Measurements from ENCODE around the gene UPK3A. TPM values are rescaled to one million over a fixed set of nuclear protein-coding genes. Genes with fewer than 3 reads are reported as not detected.

The UPK3A gene
- total RNA-seq, 3 donors from 2014 or later, result 0.67 TPM; not detected in 2

DNA sequence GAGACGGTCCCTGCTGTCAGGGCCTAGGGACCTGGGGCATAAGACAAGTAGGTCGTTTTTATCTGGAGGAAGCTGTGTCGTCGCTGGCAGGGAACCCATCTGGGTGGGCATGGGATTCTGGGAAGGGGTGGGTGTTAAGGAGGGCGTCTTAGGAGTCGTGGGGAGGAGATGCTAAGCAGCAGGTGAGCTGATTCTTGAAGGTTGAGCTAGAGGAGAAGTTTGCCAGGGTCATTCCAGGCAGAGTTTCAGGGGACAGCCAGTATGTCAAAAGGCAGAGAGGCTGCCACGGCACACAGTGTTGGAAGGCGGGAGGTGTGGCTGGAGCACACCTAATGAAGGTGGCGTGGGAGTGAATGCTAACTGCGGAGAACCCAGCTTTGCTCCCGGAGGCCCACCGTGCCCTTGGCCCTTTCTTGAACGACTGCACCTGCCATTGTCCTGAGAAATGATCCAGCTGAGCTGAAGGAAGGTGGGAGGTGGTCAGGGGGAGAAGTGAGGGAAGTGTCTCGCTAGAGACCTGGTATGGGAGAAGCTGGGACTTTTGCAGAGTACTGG, 26.3 kb downstream of the UPK3A start:
- H3K4me1 ChIP-seq (ENCODE audit: low read depth), result peaks cover 33% of the 10 kb centered on the region
- DNase-seq (no peak), ATAC-seq (no peak)
- intact Hi-C loops (cut with DNase I, micrococcal nuclease), result no loop called here
- H3K9me3 ChIP-seq, result no peaks in the 10 kb centered on the region
- H3K36me3 ChIP-seq (ENCODE audit: low read depth), result no peaks in the 10 kb centered on the region
- TF ChIP-seq, protein P1, sequence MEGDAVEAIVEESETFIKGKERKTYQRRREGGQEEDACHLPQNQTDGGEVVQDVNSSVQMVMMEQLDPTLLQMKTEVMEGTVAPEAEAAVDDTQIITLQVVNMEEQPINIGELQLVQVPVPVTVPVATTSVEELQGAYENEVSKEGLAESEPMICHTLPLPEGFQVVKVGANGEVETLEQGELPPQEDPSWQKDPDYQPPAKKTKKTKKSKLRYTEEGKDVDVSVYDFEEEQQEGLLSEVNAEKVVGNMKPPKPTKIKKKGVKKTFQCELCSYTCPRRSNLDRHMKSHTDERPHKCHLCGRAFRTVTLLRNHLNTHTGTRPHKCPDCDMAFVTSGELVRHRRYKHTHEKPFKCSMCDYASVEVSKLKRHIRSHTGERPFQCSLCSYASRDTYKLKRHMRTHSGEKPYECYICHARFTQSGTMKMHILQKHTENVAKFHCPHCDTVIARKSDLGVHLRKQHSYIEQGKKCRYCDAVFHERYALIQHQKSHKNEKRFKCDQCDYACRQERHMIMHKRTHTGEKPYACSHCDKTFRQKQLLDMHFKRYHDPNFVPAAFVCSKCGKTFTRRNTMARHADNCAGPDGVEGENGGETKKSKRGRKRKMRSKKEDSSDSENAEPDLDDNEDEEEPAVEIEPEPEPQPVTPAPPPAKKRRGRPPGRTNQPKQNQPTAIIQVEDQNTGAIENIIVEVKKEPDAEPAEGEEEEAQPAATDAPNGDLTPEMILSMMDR (IDR thresholded peaks at IDR 0.05), result no peak
- H3K4me3 ChIP-seq, result peak overlapping the region; percentile 90

DNA sequence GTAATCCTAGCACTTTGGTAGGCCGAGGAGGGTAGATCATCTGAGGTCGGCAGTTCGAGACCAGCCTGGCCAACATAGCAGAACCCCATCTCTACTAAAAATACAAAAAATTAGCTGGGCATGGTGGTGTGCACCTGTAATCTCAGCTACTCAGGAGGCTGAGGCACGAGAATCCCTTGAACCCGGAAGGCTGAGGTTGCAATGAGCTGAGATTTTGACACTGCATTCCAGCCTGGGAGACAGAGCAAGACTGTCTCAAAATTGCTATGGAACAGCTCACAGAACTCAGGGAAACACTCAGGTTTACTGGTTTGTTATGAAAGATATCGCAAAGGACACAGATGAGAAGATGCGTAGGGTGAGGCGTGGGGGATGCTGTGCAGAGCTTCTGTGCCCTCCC, 27.7 kb downstream of the UPK3A start:
- no peak overlapping the region for H3K4me3 ChIP-seq
- H3K36me3 ChIP-seq (ENCODE audit: low read depth), result no peaks in the 10 kb centered on the region
- DNase-seq, result no peak
- TF ChIP-seq, protein P1 (IDR thresholded peaks at IDR 0.05), result no peak
- ATAC-seq, result no peak
- intact Hi-C loops (cut with DNase I, micrococcal nuclease), result no loop called here
- H3K9me3 ChIP-seq, result no peaks in the 10 kb centered on the region
- peaks cover 36% of the 10 kb centered on the region for H3K4me1 ChIP-seq (ENCODE audit: low read depth)

DNA sequence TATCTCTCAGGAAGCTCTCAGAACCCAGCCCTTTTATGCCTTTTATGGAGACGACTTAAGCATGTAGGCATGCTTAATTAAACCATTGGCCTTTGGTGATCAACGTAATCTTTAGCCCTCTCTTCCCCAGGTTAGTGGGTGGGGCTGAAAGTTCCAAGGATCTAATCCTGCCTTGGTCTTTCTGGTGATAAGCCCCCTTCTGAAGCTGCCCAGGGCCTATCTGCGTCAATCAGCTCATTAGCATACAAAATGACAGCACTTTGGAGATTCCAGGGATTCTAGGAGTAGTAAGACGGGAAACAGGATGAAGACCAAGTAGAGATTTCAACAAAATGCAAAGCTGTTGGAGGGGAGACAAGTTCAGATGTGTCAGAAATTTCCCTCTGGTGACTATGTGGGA, 28.1 kb downstream of the UPK3A start:
- TF ChIP-seq, protein P1 (IDR thresholded peaks at IDR 0.05), result no peak
- H3K4me3 ChIP-seq, result no peak overlapping the region
- DNase-seq (no peak), ATAC-seq (no peak)
- no peaks in the 10 kb centered on the region for H3K36me3 ChIP-seq (ENCODE audit: low read depth)
- intact Hi-C loops (cut with DNase I, micrococcal nuclease), result no loop called here
- H3K9me3 ChIP-seq, result no peaks in the 10 kb centered on the region
- H3K4me1 ChIP-seq (ENCODE audit: low read depth), result peaks cover 40% of the 10 kb centered on the region

DNA sequence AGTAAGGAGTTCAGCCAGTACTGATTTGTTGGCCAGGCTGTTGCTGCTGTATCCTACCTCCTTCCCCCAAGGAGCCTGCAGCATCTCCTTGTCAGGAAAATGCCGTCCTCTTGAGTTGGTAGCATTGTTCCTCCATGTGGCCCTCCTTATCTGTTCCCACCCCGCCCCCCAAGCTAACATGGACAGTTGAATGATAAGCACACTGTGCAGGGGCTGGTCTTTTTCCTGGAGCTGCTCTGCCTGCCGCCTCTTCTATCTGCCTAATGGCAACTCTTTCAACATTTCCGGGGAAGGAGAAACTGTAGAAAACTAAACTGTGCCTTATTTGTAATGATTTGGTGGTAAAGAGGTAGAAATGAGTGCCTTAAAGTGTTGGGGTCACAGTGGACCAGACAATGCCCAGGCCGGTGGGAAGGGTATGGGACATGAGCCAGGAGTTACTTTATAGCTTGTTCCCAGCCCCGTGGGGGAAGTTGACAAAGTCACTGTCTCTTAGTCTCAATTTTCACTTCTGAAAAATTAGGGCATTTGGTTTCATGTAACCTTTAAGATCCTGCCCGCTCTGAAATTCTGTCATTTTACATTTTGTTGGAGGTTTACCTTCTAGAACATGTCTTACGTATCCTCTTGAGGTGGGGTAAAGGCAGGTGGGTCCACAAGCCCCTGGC, 29.4 kb downstream of the UPK3A start:
- DNase-seq (no peak), ATAC-seq (no peak)
- H3K4me3 ChIP-seq, result no peak overlapping the region
- H3K9me3 ChIP-seq, result no peaks in the 10 kb centered on the region
- H3K4me1 ChIP-seq (ENCODE audit: low read depth), result peaks cover 43% of the 10 kb centered on the region
- TF ChIP-seq, protein P1 (IDR thresholded peaks at IDR 0.05), result no peak
- no peaks in the 10 kb centered on the region for H3K36me3 ChIP-seq (ENCODE audit: low read depth)
- intact Hi-C loops (cut with DNase I, micrococcal nuclease), result no loop called here

DNA sequence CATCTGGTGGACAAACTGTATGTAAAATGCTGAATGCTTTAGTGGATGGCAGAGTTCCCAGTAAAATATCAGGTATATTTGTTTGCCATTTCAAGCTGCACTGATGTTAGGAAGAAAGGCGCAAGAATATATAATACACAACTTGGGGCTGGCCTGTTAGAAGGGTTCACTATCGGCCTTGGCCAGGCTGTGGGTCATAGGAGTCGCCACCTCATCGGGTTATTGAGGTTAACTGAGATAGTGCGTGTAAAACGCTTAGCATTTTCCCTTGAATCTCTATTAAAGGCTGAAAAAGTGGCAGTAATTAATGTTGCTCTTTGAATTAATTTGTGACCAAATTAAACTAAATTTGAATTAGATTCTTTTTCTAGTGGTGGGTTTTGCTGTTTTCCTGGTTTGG, 30.0 kb downstream of the UPK3A start:
- no peaks in the 10 kb centered on the region for H3K36me3 ChIP-seq (ENCODE audit: low read depth)
- intact Hi-C loops (cut with DNase I, micrococcal nuclease), result no loop called here
- no peaks in the 10 kb centered on the region for H3K9me3 ChIP-seq
- H3K4me1 ChIP-seq (ENCODE audit: low read depth), result peaks cover 47% of the 10 kb centered on the region
- ATAC-seq, result no peak
- TF ChIP-seq, protein P1 (IDR thresholded peaks at IDR 0.05), result no peak
- no peak for DNase-seq
- no peak overlapping the region for H3K4me3 ChIP-seq
